Fibroblast of gingiva (primary cell): ENCODE data around the gene DIAPH1.
A peak's percentile ranks its signal among the peaks of the same experiment; 100 is the strongest.

Source experiments
- DNase-seq: peaks from one replicate; pipeline ENCODE4 v3.0.0-alpha.2; 2011; ENCODE audit warnings: low read depth

DIAPH1 gene

GRCh38 chr5:141519605-141520565, 98.9 kb downstream of the DIAPH1 start:
- no peak for DNase-seq

GRCh38 chr5:141518618-141519015, 100.2 kb downstream of the DIAPH1 start:
- no peak for DNase-seq

GRCh38 chr5:141517880-141518617, 100.8 kb downstream of the DIAPH1 start:
- peak; percentile 17 for DNase-seq

GRCh38 chr5:141517312-141517711, 101.5 kb downstream of the DIAPH1 start:
- DNase-seq, result no peak

GRCh38 chr5:141516672-141517025, 102.2 kb downstream of the DIAPH1 start:
- DNase-seq, result peak; percentile 47

- no peak for DNase-seq
These were observed 102.7 kb downstream of the DIAPH1 start for GRCh38 chr5:141515946-141516671.

GRCh38 chr5:141515141-141515540, 103.7 kb downstream of the DIAPH1 start:
- no peak for DNase-seq

- DNase-seq, result peak; percentile 82
These were observed 104.3 kb downstream of the DIAPH1 start for GRCh38 chr5:141514330-141515133.

- peak; percentile 82 for DNase-seq
These were observed 105.0 kb downstream of the DIAPH1 start for GRCh38 chr5:141513627-141514329.

- DNase-seq, result peak; percentile 52
These were observed 105.7 kb downstream of the DIAPH1 start for GRCh38 chr5:141512911-141513626.

GRCh38 chr5:141512390-141512910, 106.3 kb downstream of the DIAPH1 start:
- peak; percentile 51 for DNase-seq

- DNase-seq, result no peak
These were observed 107.0 kb downstream of the DIAPH1 start for GRCh38 chr5:141511771-141512325.

- DNase-seq, result no peak
These were observed 107.8 kb downstream of the DIAPH1 start for GRCh38 chr5:141510850-141511601.

GRCh38 chr5:141510160-141510559, 108.6 kb downstream of the DIAPH1 start:
- no peak for DNase-seq

- peak; percentile 96 for DNase-seq
These were observed 109.8 kb downstream of the DIAPH1 start for GRCh38 chr5:141508798-141509611.

- DNase-seq, result peak; percentile 27
These were observed 110.4 kb downstream of the DIAPH1 start for GRCh38 chr5:141508440-141508797.

GRCh38 chr5:141507387-141508091, 111.3 kb downstream of the DIAPH1 start:
- DNase-seq, result peak; percentile 93
